KMS-11 (cell line): ENCODE data around the gene IGLL5.

ENCODE experiments used
- H2AFZ ChIP-seq: fragments of 200-600 bp; sonication (generic); 2 replicates; pipeline ENCODE4 v1.6.1; 2016; ENCODE audit warnings: antibody characterized with exemption, mixed run types, low read depth
- H3K27ac ChIP-seq: fragments of 200-600 bp; sonication (generic); 2 replicates; pipeline ENCODE4 v1.6.1; 2016; ENCODE audit warnings: mild to moderate bottlenecking, mixed run types
- H3K27me3 ChIP-seq: fragments of 200-600 bp; sonication (generic); 2 replicates; pipeline ENCODE4 v1.6.1; 2017; ENCODE audit warnings: mild to moderate bottlenecking, low read depth, mixed run types, moderate library complexity; ENCODE audit not compliant: insufficient read depth
- H3K36me3 ChIP-seq: fragments of 200-600 bp; sonication (generic); 2 replicates; pipeline ENCODE4 v1.6.1; 2017; ENCODE audit warnings: mild to moderate bottlenecking, mixed run types; ENCODE audit not compliant: insufficient read depth
- H3K4me1 ChIP-seq: fragments of 200-600 bp; sonication (generic); 2 replicates; pipeline ENCODE4 v1.6.1; 2016; ENCODE audit warnings: mild to moderate bottlenecking, low read depth, mixed run types; ENCODE audit not compliant: poor library complexity, severe bottlenecking
- H3K4me2 ChIP-seq: fragments of 200-600 bp; sonication (generic); 2 replicates; pipeline ENCODE4 v1.7.0; 2016; ENCODE audit warnings: mild to moderate bottlenecking, mixed run types
- H3K4me3 ChIP-seq: fragments of 200-600 bp; sonication (generic); IDR thresholded peaks from 2 replicates; pipeline ENCODE4 v1.6.1; 2017; ENCODE audit warnings: low read depth, low read length, mixed read lengths; ENCODE audit not compliant: insufficient read depth
- H3K79me2 ChIP-seq: fragments of 200-600 bp; sonication (generic); 2 replicates; pipeline ENCODE4 v1.6.1; 2016; ENCODE audit warnings: low read depth, mixed run types; ENCODE audit not compliant: insufficient read depth
- H3K9ac ChIP-seq: fragments of 200-600 bp; sonication (generic); 2 replicates; pipeline ENCODE4 v1.6.1; 2016; ENCODE audit warnings: mild to moderate bottlenecking, mixed run types
- H4K20me1 ChIP-seq: fragments of 200-600 bp; sonication (generic); 2 replicates; pipeline ENCODE4 v1.6.1; 2016; ENCODE audit warnings: mild to moderate bottlenecking, mixed run types; ENCODE audit not compliant: insufficient read depth
- CTCF ChIP-seq: fragments of 200-600 bp; sonication (generic); conservative IDR thresholded peaks from 2 replicates; pipeline ENCODE4 v1.6.1; 2017; ENCODE audit warnings: low read depth, mild to moderate bottlenecking, antibody characterized with exemption, low read length, moderate library complexity, mixed read lengths

Gene IGLL5

GRCh38 chr22:22871536-22872278, 15.9 kb upstream of the IGLL5 start:
- H3K36me3 ChIP-seq, result no peaks in the 10 kb centered on the region
- H3K27me3 ChIP-seq, result no peaks in the 10 kb centered on the region
- H3K79me2 ChIP-seq, result no peaks in the 10 kb centered on the region
- H3K4me2 ChIP-seq, result peak overlapping the region; percentile 21; the same call in 1 of the 2 replicates
- H3K4me3 ChIP-seq, result no peak overlapping the region
- no peak overlapping the region for H3K27ac ChIP-seq
- TF ChIP-seq CTCF, result no peak
- no peak overlapping the region for H3K9ac ChIP-seq
- no peak overlapping the region for H2AFZ ChIP-seq
- peaks cover 60% of the 10 kb centered on the region for H3K4me1 ChIP-seq
- no peaks in the 10 kb centered on the region for H4K20me1 ChIP-seq

GRCh38 chr22:22872722-22873708, 14.6 kb upstream of the IGLL5 start:
- no peak overlapping the region for H3K9ac ChIP-seq
- H3K27ac ChIP-seq, result no peak overlapping the region
- H3K79me2 ChIP-seq, result no peaks in the 10 kb centered on the region
- peaks cover 54% of the 10 kb centered on the region for H3K4me1 ChIP-seq
- H3K36me3 ChIP-seq, result no peaks in the 10 kb centered on the region
- TF ChIP-seq CTCF, result no peak
- H3K4me3 ChIP-seq, result no peak overlapping the region
- no peak overlapping the region for H2AFZ ChIP-seq
- H3K4me2 ChIP-seq, result no peak overlapping the region
- no peaks in the 10 kb centered on the region for H4K20me1 ChIP-seq
- H3K27me3 ChIP-seq, result no peaks in the 10 kb centered on the region

- H2AFZ ChIP-seq, result peak overlapping the region; percentile 30; the same call in 1 of the 2 replicates
- H3K27me3 ChIP-seq, result no peaks in the 10 kb centered on the region
- peak overlapping the region; percentile 9; the same call in 1 of the 2 replicates for H3K4me2 ChIP-seq
- H3K4me1 ChIP-seq, result peaks cover 61% of the 10 kb centered on the region
- H3K36me3 ChIP-seq, result no peaks in the 10 kb centered on the region
- no peak overlapping the region for H3K9ac ChIP-seq
- H4K20me1 ChIP-seq, result no peaks in the 10 kb centered on the region
- no peak overlapping the region for H3K4me3 ChIP-seq
- TF ChIP-seq CTCF, result peak; percentile 72
- no peaks in the 10 kb centered on the region for H3K79me2 ChIP-seq
- no peak overlapping the region for H3K27ac ChIP-seq
These were observed 9.9 kb upstream of the IGLL5 start for GRCh38 chr22:22877523-22878210.

- Histone ChIP-seq H2AFZ (no peak overlapping the region), H3K36me3 (no peaks in the 10 kb centered on the region), H4K20me1 (no peaks in the 10 kb centered on the region), H3K9ac (no peak overlapping the region), H3K4me2 (peak overlapping the region; percentile 9; the same call in 1 of the 2 replicates), H3K27me3 (no peaks in the 10 kb centered on the region), H3K4me1 (peaks cover 67% of the 10 kb centered on the region), H3K27ac (no peak overlapping the region), H3K4me3 (no peak overlapping the region), H3K79me2 (no peaks in the 10 kb centered on the region)
- no peak for TF ChIP-seq CTCF
These were observed 9.4 kb upstream of the IGLL5 start for GRCh38 chr22:22878211-22878570.
